SIG-M5 treated with dmso at 0.1 percent for 504 hours (cell line): ENCODE measurements around the gene CEBPZ.
"Not testable (repeated sequence)": the region's sequence is repeated elsewhere in the genome, so short reads cannot be mapped to it uniquely, and the experiment has no call there.

ENCODE experiments used
- DNase-seq: peaks from one replicate; lab custom pipeline; 2025; ENCODE audit not compliant: unreplicated experiment; lab: John Stamatoyannopoulos, UW

Gene CEBPZ

DNA sequence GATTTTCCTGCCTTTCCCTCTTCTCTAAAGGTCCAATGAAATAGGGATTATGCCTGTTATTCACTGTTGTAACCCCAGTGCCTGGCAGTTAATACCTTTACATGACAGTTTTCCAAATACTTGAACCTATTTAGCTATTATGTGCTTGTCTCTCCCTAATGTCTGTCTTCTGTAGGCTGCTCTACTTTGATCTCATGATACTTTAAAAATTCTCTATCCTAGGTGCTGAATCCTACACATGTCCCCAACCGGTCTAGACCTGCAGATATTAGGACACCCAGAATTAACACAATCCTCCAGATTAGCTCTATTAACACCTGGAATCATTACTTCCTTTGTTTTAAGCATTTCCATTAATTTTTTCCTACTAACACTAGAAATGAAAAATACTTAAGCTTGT, 7.3 kb downstream of the CEBPZ start:
- DNase-seq = no peak

DNA sequence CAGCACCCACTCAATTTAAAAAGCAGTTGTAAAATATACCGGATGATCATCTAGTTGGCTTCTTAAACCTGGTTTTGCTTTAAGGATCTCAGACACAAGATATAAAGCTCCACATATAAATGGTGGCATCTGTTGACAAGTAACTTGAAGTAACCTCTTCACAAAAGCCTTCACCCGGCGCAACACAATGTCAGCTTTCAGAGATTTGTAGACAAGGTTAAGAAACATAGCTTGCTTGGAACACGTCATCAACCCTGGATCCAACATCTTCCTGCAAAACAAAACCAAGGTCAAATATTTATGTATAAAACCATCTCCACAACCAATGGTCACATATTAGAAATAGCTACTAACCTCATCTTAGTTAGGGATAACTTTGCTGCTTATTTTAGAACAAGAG, 8.3 kb downstream of the CEBPZ start:
- no peak for DNase-seq

GRCh38 chr2:37219046-37219445, 12.3 kb downstream of the CEBPZ start:
- DNase-seq = no peak

DNA sequence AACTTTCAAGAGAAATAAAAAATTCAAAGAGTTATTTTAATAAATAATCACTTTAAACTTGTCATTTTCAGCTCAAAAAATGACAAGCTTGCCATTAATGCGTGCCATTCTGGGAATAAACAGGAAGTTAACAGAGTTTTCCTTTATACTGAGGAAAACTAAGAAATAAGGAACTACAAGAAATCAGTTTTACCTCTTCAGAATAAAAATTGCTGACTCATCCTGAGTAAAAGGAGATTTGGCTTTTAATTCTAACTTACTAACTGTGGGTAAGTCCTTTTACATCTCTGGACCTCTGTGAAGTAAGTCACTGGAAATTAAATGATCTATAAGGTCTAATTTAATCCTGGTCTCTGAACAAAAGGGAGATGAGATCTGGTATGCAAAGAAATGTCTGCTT, 16.1 kb downstream of the CEBPZ start:
- DNase-seq = no peak

DNA sequence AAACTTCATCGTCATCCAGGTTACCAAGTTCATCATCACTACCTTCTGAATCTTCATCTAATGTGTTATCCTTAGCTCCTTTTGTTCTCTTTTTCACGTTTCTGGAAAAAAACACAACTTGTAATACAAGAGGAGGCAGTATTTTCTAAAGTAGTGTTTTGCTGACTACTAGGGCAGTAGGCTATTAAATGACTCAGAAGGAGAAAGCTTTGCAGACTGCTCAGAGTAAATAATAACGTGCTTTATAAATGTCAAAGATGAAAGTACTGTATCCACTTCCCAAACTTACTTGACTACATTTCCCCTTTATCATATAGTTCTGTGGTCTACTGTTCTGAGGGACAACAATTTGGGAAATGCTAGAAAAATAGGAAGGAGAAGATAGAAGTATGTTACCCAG, 19.5 kb downstream of the CEBPZ start:
- DNase-seq = no peak

GRCh38 chr2:37211212-37211611, 20.2 kb downstream of the CEBPZ start:
- DNase-seq = no peak

DNA sequence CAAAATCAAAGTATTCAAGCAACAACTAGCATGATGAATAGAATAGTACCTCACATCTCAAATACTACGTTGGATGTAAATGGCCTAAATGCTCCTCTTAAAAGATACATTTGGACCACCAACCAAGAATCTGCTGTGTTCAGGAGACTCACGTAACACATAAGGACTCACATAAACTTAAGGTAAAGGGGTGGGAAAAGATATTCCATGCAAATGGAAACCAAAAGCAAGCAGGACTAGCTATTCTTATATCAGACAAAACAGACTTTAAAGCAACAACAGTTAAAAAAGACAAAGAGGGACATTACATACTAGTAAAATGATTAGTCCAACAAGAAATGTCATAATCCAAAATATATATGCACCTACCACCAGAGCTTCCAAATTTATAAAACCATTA, 24.6 kb downstream of the CEBPZ start:
- not testable (repeated sequence) for DNase-seq

- DNase-seq = no peak
Measured at GRCh38 chr2:37205689-37206341, 25.6 kb downstream of the CEBPZ start.

- not testable (repeated sequence) for DNase-seq
Measured at GRCh38 chr2:37205071-37205661, 26.2 kb downstream of the CEBPZ start.

DNA sequence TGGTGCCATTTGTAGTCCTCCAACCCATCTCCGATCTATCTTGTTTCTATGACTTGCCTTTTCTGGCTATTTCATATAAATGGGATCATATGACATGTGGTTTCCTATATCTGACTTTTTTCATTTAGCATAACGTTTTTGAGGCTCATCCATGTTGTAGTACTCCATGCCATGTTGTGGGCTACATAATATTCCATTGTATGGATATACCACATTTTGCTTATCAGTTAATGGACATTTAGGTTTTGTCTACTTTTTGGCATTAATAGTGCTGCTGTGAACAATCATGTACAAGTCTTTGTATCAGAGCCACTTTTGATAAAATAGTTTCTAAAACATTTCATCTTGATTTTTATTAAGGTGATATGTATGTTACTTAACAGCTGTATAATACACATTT, 27.7 kb downstream of the CEBPZ start:
- DNase-seq = no peak

DNA sequence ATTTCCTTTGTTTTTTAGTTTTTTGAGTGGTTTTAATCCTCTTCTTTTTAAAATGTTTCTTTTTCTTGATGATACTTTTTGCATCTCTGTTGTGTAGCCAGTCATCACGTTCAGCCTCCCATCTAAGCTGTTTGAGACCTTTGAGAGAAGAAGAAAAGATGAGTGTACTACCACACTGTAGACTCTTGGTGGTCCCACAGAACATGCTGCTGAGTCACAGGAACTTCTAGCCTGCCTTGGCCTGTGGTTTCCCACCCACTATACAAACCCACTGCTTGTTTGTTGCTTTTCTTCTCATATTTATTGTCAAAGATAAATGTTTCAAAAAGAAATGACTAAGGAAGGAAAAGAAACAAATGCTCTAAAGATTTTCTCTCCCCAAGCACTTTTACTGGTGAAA, 29.6 kb downstream of the CEBPZ start:
- DNase-seq = peak; percentile 65

DNA sequence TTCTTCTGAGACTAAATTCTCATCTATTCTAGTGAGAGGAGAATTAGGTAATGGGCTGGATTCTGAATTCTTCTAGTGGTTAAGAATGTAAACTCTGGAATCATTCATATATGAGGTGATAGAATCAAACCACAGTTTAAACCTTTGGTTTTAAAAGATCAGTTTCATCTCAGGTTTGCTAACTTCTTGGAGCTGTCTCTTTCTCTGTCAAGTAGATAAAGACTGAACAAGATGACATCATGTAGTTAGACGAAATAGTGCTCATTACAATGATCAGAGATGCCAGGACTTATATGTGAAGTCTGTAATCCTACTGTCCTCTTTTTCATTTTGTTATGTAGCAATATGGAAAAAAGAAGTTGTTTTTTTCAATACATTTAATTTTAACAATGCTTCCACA, 30.2 kb downstream of the CEBPZ start:
- DNase-seq = no peak

DNA sequence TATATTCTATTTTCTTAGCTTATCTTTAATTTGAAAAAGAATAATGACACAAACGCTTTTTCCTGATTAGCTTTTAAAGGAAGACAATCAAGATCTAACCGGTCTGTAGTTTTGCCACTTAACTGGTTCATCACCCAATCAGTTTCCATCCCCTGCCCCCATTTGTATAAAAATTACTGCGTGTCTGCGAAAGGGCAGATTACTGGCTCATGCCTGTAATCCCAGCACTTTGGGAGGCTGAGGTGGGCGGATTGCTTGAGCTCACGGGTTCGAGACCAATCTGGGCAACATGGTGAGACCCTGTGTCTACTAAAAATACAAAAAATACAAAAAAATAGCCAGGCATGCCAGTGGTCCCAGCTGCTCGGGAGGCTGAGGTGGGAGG, 32.7 kb downstream of the CEBPZ start:
- DNase-seq = no peak

DNA sequence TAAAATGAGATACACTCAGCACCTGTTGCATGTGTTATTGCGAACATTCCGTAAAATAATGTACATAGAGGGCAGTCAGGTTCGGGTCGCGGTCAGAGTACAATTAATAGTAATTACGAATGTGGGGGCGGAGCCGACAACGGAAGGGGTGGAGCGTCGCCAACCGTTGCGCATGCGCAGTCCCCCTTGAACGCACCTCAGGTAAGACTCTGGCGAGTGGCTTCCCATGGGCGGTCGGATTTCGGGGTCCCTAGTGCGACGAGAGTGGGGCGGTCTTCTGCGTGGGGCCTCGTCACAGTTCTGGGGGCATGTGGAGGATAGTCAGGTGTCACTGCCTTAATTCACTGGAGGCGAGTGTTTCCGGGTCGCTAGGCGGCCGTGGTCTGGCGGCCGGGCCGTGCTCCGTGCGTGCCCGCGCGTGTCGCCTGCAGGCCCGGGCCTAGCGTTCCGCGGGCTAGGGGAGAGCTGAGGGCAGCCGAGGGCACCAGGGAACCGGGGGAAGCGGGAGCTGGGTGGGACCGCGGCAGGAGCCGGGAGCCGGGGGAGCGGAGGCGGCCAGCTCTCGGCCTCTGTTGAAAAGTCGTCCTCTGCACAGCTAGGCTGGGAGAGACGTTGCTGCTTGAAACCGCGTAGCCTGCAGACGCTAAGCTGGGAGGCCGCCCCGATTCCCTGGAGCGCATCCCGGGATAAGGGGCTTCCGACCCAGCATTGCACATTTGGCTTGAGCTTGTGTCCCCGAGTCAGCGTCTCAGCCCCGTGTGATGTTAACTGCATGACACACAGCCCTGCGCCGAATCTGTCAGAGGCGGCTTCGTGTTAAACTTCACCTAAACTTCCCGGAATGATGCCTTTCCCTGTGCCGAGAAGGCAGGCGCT, 34.8 kb downstream of the CEBPZ start, which contains the start of gene CEBPZOS:
Gene CEBPZOS (plus strand): TSS at position 177 of the 876 bp plus-strand sequence. CDS start 3,209 bp downstream, outside the sequence.
- DNase-seq = peak; percentile 82

DNA sequence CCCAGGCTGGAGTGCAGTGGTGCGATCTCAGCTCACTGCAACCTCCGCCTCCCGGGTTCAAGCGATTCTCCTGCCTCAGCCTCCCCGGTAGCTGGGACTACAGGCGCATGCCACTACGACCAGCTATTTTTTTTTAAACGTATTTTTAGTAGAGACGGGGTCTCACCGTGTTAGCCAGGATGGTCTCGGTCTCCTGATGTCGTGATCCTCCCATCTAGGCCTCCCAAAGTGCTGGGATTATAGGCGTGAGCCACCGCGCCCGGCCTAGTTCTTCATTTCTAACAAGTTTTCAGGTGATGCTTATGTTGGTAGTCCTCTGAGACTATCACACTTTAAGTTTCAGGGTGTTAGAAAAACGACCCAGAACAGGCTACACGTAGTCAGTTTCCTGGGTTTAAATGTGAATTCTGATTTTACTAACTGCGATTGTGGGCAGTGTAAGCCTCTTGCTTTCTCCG, 35.5 kb downstream of the CEBPZ start:
- not testable (repeated sequence) for DNase-seq

GRCh38 chr2:37192551-37192950, 38.8 kb downstream of the CEBPZ start:
- no peak for DNase-seq

GRCh38 chr2:37191747-37192146, 39.6 kb downstream of the CEBPZ start:
- DNase-seq = no peak

GRCh38 chr2:37191253-37191652, 40.1 kb downstream of the CEBPZ start:
- no peak for DNase-seq

DNA sequence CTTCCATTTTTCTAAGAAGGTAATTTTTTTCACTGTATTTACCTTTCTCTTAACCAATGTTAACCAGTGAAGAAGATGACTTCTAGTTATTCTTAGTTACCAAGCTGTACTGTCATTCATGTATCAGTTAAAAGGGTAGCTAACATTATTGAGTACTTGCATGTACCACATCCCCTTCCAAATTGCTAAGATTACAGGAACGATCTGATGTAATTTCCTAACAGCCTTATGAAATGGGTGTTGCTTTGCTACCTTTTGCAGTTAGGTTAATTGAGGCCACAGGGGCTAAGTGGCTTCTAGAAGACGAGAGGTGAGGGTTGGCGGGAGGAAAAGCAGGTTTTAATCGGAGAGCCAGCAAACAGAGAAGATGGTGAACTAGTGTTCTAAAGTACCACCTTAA, 41.1 kb downstream of the CEBPZ start:
- peak; percentile 93 for DNase-seq

- peak; percentile 96 for DNase-seq
Measured at GRCh38 chr2:37189452-37190153, 41.8 kb downstream of the CEBPZ start.

GRCh38 chr2:37188570-37188969, 42.8 kb downstream of the CEBPZ start, which contains the start of gene SULT6B1:
SULT6B1 (minus strand) TSS chr2:37188670; CDS start chr2:37188640, 30 bp downstream.
- DNase-seq = no peak
